Body of pancreas (tissue), 4 donors: ENCODE results near the gene SON.

Source experiments
- CTCF ChIP-seq, 7 experiments: fragments of 450-650 bp in 4 of 7; fragments of 200-600 bp in 3 of 7; sonication (generic) in 3 of 7; IDR thresholded peaks; one replicate each; pipeline ENCODE4 v1.5.1; 2016 to 2019; ENCODE audit warnings: antibody characterized with exemption in 7 of 7
- POLR2A ChIP-seq, 3 donors: fragments of 450-650 bp; IDR thresholded peaks; one replicate each; pipeline ENCODE4 v1.6.1; 2016; ENCODE audit warnings: antibody characterized with exemption in 3 of 3, mild to moderate bottlenecking in 2 of 3

GRCh38 chr21:33542640-33543504 is at the start of gene SON:
- no peak for TF ChIP-seq CTCF (IDR thresholded peaks at IDR 0.05)
- TF ChIP-seq POLR2A (IDR thresholded peaks at IDR 0.05), result peak; percentile 93 to 99 (median 98)
